Activated naive CD4-positive, alpha-beta T cell treated with anti-CD3 and anti-CD28 coated beads for 36 hours (primary cell): ENCODE results near the gene NOS1AP. TPM values are rescaled to one million over a fixed set of nuclear protein-coding genes. Genes with fewer than 3 reads are reported as not detected.

Experiments used
- CTCF ChIA-PET: fragments of 350-600 bp; sonication (Branson Sonifier 250); formaldehyde crosslinking; loops from one replicate; lab custom pipeline; 2021; ENCODE audit warnings: antibody characterized with exemption; lab: Charles Lee
- DNase-seq: peaks from one replicate; pipeline ENCODE4 v3.0.0-alpha.2; 2020
- H3K27ac Mint-ChIP-seq: one replicate; pipeline ENCODE4 v1.8.0; 2021; ENCODE audit warnings: mild to moderate bottlenecking, mixed read lengths
- H3K27me3 Mint-ChIP-seq: one replicate; pipeline ENCODE4 v1.8.0; 2021; ENCODE audit warnings: low read depth, mixed read lengths
- H3K36me3 Mint-ChIP-seq: one replicate; pipeline ENCODE4 v1.8.0; 2021; ENCODE audit warnings: low read depth, mixed read lengths
- H3K4me1 Mint-ChIP-seq: one replicate; pipeline ENCODE4 v1.8.0; 2021; ENCODE audit warnings: low read depth, mixed read lengths
- H3K4me3 Mint-ChIP-seq: one replicate; pipeline ENCODE4 v1.8.0; 2021; ENCODE audit warnings: mild to moderate bottlenecking, moderate library complexity, mixed read lengths
- H3K9me3 Mint-ChIP-seq: one replicate; pipeline ENCODE4 v1.8.0; 2021; ENCODE audit warnings: mixed read lengths
- intact Hi-C: fragments of 100-400 bp; cut with micrococcal nuclease; formaldehyde crosslinking; loops from one replicate; pipeline ENCODE4 v1.15.1; 2023
- total RNA-seq, 2 experiments: library from RNA; stranded (reverse); gene quantifications; one replicate each; pipeline ENCODE4 v1.2.3, GENCODE V29; 2021

Gene NOS1AP
- total RNA-seq, 2 experiments from 2014 or later: 0.33 to 0.42 TPM

GRCh38 chr1:162314206-162314605, 244.7 kb downstream of the NOS1AP start:
- DNase-seq: no peak
- H3K36me3 Mint-ChIP-seq: no peaks in the 10 kb centered on the region
- CTCF ChIA-PET: no interaction called here

GRCh38 chr1:162315673-162316072, 246.2 kb downstream of the NOS1AP start:
- Mint-ChIP-seq H3K4me3 (no peak overlapping the region), H3K9me3 (no peaks in the 10 kb centered on the region), H3K27ac (no peak overlapping the region), H3K4me1 (no peaks in the 10 kb centered on the region), H3K36me3 (no peaks in the 10 kb centered on the region), H3K27me3 (peaks cover 22% of the 10 kb centered on the region)
- intact Hi-C loops: no loop called here
- CTCF ChIA-PET: no interaction called here
- DNase-seq: no peak

More at GRCh38 chr1:162314206-162314605, 244.7 kb downstream of the NOS1AP start:
- Mint-ChIP-seq H3K4me1 (no peaks in the 10 kb centered on the region), H3K27me3 (peaks cover 12% of the 10 kb centered on the region), H3K9me3 (no peaks in the 10 kb centered on the region), H3K4me3 (no peak overlapping the region), H3K27ac (no peak overlapping the region)
- intact Hi-C loops: no loop called here

GRCh38 chr1:162316187-162316586, 246.7 kb downstream of the NOS1AP start:
- no peaks in the 10 kb centered on the region for H3K9me3 Mint-ChIP-seq
- no peak overlapping the region for H3K27ac Mint-ChIP-seq
- H3K36me3 Mint-ChIP-seq: no peaks in the 10 kb centered on the region
- H3K4me1 Mint-ChIP-seq: no peaks in the 10 kb centered on the region
- peaks cover 21% of the 10 kb centered on the region for H3K27me3 Mint-ChIP-seq
- intact Hi-C loops: no loop called here
- no peak overlapping the region for H3K4me3 Mint-ChIP-seq
- DNase-seq: no peak
- CTCF ChIA-PET: no interaction called here

- H3K4me1 Mint-ChIP-seq: no peaks in the 10 kb centered on the region
- no peak overlapping the region for H3K27ac Mint-ChIP-seq
- intact Hi-C loops: no loop called here
- H3K36me3 Mint-ChIP-seq: no peaks in the 10 kb centered on the region
- DNase-seq: no peak
- peaks cover 21% of the 10 kb centered on the region for H3K27me3 Mint-ChIP-seq
- H3K4me3 Mint-ChIP-seq: no peak overlapping the region
- no peaks in the 10 kb centered on the region for H3K9me3 Mint-ChIP-seq
- CTCF ChIA-PET: no interaction called here
Measured at GRCh38 chr1:162317621-162318020, 248.1 kb downstream of the NOS1AP start.

GRCh38 chr1:162319493-162320175, 250.1 kb downstream of the NOS1AP start:
- no peak for DNase-seq
- Mint-ChIP-seq H3K4me1 (no peaks in the 10 kb centered on the region), H3K27me3 (peaks cover 16% of the 10 kb centered on the region), H3K36me3 (no peaks in the 10 kb centered on the region), H3K27ac (no peak overlapping the region), H3K9me3 (no peaks in the 10 kb centered on the region), H3K4me3 (no peak overlapping the region)
- CTCF ChIA-PET: no interaction called here
- intact Hi-C loops: no loop called here

GRCh38 chr1:162321809-162322422, 252.4 kb downstream of the NOS1AP start:
- Mint-ChIP-seq H3K4me1 (no peaks in the 10 kb centered on the region), H3K27ac (no peak overlapping the region)

GRCh38 chr1:162323023-162323422, 253.5 kb downstream of the NOS1AP start:
- Mint-ChIP-seq H3K4me1 (no peaks in the 10 kb centered on the region), H3K27me3 (peaks cover 16% of the 10 kb centered on the region), H3K9me3 (no peaks in the 10 kb centered on the region), H3K4me3 (no peak overlapping the region), H3K36me3 (no peaks in the 10 kb centered on the region), H3K27ac (no peak overlapping the region)
- DNase-seq: no peak
- CTCF ChIA-PET: no interaction called here
- intact Hi-C loops: no loop called here

More at GRCh38 chr1:162321809-162322422, 252.4 kb downstream of the NOS1AP start:
- Mint-ChIP-seq H3K9me3 (no peaks in the 10 kb centered on the region), H3K4me3 (no peak overlapping the region), H3K27me3 (peaks cover 16% of the 10 kb centered on the region), H3K36me3 (no peaks in the 10 kb centered on the region)
- CTCF ChIA-PET: no interaction called here
- no peak for DNase-seq
- intact Hi-C loops: no loop called here

GRCh38 chr1:162324396-162324795, 254.9 kb downstream of the NOS1AP start:
- CTCF ChIA-PET: no interaction called here
- Mint-ChIP-seq H3K9me3 (no peaks in the 10 kb centered on the region), H3K27me3 (peaks cover 8% of the 10 kb centered on the region), H3K36me3 (no peaks in the 10 kb centered on the region), H3K27ac (no peak overlapping the region), H3K4me1 (no peaks in the 10 kb centered on the region), H3K4me3 (no peak overlapping the region)
- no peak for DNase-seq
- intact Hi-C loops: no loop called here

GRCh38 chr1:162326559-162326958, 257.1 kb downstream of the NOS1AP start:
- intact Hi-C loops: no loop called here
- H3K27me3 Mint-ChIP-seq: no peaks in the 10 kb centered on the region
- H3K9me3 Mint-ChIP-seq: no peaks in the 10 kb centered on the region
- no peaks in the 10 kb centered on the region for H3K4me1 Mint-ChIP-seq
- CTCF ChIA-PET: no interaction called here
- DNase-seq: no peak
- no peak overlapping the region for H3K4me3 Mint-ChIP-seq
- no peak overlapping the region for H3K27ac Mint-ChIP-seq
- no peaks in the 10 kb centered on the region for H3K36me3 Mint-ChIP-seq

- Mint-ChIP-seq H3K27ac (no peak overlapping the region), H3K4me3 (no peak overlapping the region), H3K4me1 (no peaks in the 10 kb centered on the region), H3K9me3 (no peaks in the 10 kb centered on the region), H3K27me3 (no peaks in the 10 kb centered on the region), H3K36me3 (no peaks in the 10 kb centered on the region)
- DNase-seq: no peak
- intact Hi-C loops: no loop called here
- CTCF ChIA-PET: no interaction called here
Measured at GRCh38 chr1:162327144-162327787, 257.8 kb downstream of the NOS1AP start.

GRCh38 chr1:162327788-162328165, 258.3 kb downstream of the NOS1AP start:
- Mint-ChIP-seq H3K4me1 (no peaks in the 10 kb centered on the region), H3K4me3 (no peak overlapping the region), H3K36me3 (no peaks in the 10 kb centered on the region), H3K9me3 (no peaks in the 10 kb centered on the region), H3K27me3 (no peaks in the 10 kb centered on the region), H3K27ac (no peak overlapping the region)
- DNase-seq: no peak
- intact Hi-C loops: no loop called here
- CTCF ChIA-PET: no interaction called here

- no peak for DNase-seq
- Mint-ChIP-seq H3K27ac (no peak overlapping the region), H3K27me3 (no peaks in the 10 kb centered on the region), H3K4me3 (no peak overlapping the region), H3K4me1 (no peaks in the 10 kb centered on the region), H3K9me3 (no peaks in the 10 kb centered on the region), H3K36me3 (no peaks in the 10 kb centered on the region)
- CTCF ChIA-PET: no interaction called here
- intact Hi-C loops: no loop called here
Measured at GRCh38 chr1:162328512-162328911, 259.0 kb downstream of the NOS1AP start.

- no peak for DNase-seq
- Mint-ChIP-seq H3K4me3 (no peak overlapping the region), H3K9me3 (no peaks in the 10 kb centered on the region), H3K27ac (no peak overlapping the region), H3K4me1 (no peaks in the 10 kb centered on the region), H3K27me3 (no peaks in the 10 kb centered on the region), H3K36me3 (no peaks in the 10 kb centered on the region)
- intact Hi-C loops: no loop called here
- CTCF ChIA-PET: no interaction called here
Measured at GRCh38 chr1:162329826-162330225, 260.3 kb downstream of the NOS1AP start.
